ENCODE data around the gene CTSH.

- TF ChIP-seq POLR2AphosphoS5 (IDR thresholded peaks at IDR 0.05; ENCODE audit: borderline replicate concordance, low read depth, low read length), result no peak
- TF ChIP-seq EZH2 (IDR thresholded peaks at IDR 0.05), result no peak
Observed at GRCh38 chr15:78916088-78916487, 28.8 kb downstream of the CTSH start.

Data from SK-N-MC (cell line).